Endothelial cell (in vitro differentiated cells): ENCODE data around the gene CELSR3. TPM values are rescaled to one million over a fixed set of nuclear protein-coding genes. Genes with fewer than 3 reads are reported as not detected.
A peak's percentile ranks its signal among the peaks of the same experiment; 100 is the strongest.

Experiments used
- DNase-seq: peaks from one replicate; pipeline ENCODE4 v3.0.0; 2021; ENCODE audit warnings: low spot score
- H3K27ac Mint-ChIP-seq: one replicate; pipeline ENCODE4 v1.8.0; 2021; ENCODE audit warnings: mixed read lengths, inconsistent platforms; ENCODE audit not compliant: unreplicated experiment
- H3K27me3 Mint-ChIP-seq: one replicate; pipeline ENCODE4 v1.8.0; 2021; ENCODE audit warnings: mild to moderate bottlenecking, moderate library complexity, mixed read lengths, inconsistent platforms; ENCODE audit not compliant: unreplicated experiment
- H3K36me3 Mint-ChIP-seq: one replicate; pipeline ENCODE4 v1.8.0; 2021; ENCODE audit warnings: mild to moderate bottlenecking, low read depth, mixed read lengths, inconsistent platforms; ENCODE audit not compliant: unreplicated experiment
- H3K4me1 Mint-ChIP-seq: one replicate; pipeline ENCODE4 v1.8.0; 2021; ENCODE audit warnings: mild to moderate bottlenecking, mixed read lengths, inconsistent platforms; ENCODE audit not compliant: unreplicated experiment
- H3K4me3 Mint-ChIP-seq: one replicate; pipeline ENCODE4 v1.8.0; 2021; ENCODE audit warnings: mild to moderate bottlenecking, mixed read lengths, inconsistent platforms; ENCODE audit not compliant: unreplicated experiment
- H3K9me3 Mint-ChIP-seq: one replicate; pipeline ENCODE4 v1.8.0; 2021; ENCODE audit warnings: mixed read lengths, inconsistent platforms; ENCODE audit not compliant: unreplicated experiment
- total RNA-seq: library from RNA; stranded (reverse); fragmentation: NEBNext Ultra II Directional; extraction: Animal tissue kit (Norgen Biotek cat#: 25700); gene quantifications from one replicate; pipeline ENCODE4 v1.2.1, GENCODE V29; 2021; ENCODE audit not compliant: unreplicated experiment
- TF ChIP-seq, protein P1 (sequence below): fragments of 200-600 bp; sonication (generic); IDR thresholded peaks from one replicate; pipeline ENCODE4 v1.5.0; 2021; ENCODE audit warnings: antibody characterized with exemption; ENCODE audit not compliant: unreplicated experiment

The CELSR3 gene
- total RNA-seq, 1 donor from 2014 or later, result 7.6 TPM

DNA sequence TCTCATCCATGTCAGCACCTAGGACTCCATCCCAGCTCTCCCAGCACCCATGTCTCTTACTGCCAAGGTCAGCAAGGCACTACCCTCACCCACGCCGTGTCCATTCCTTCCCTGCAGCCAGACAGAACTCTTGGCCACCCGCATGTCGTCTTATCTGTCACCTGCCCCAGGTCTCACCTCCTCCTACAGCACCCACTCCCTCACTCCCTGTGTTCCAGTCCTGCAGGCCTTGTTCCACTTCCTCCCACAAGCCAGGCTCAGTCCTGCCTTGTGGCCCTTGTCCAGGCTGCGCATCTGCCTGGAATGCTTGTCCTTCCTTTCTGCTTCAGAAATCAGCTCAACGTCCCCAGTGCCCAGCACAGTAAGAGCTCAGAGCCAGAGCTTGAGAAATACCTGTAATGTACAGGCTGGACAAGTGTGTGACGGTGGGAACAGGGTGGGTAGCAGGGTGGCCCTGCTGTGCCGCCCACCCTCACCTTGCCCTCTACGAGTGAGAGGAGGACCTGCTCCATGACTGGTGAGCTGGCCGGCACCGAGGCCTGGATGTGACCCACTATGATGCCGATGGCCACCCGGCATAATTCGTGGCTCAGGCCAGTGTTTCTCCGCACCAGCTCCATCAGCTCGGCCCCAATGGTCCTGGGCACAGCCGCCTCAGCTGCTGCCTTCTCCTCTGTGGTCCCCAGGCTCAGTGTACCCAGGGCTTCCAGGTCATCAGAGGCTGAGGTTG lies 18.3 kb upstream of the CELSR3 start:
- peaks cover 28% of the 10 kb centered on the region for H3K4me1 Mint-ChIP-seq
- H3K27me3 Mint-ChIP-seq, result peaks cover 14% of the 10 kb centered on the region
- peak overlapping the region; percentile 50 for H3K27ac Mint-ChIP-seq
- peak overlapping the region; percentile 76 for H3K4me3 Mint-ChIP-seq
- H3K36me3 Mint-ChIP-seq, result peaks cover 44% of the 10 kb centered on the region
- DNase-seq, result no peak
- TF ChIP-seq, protein P1, sequence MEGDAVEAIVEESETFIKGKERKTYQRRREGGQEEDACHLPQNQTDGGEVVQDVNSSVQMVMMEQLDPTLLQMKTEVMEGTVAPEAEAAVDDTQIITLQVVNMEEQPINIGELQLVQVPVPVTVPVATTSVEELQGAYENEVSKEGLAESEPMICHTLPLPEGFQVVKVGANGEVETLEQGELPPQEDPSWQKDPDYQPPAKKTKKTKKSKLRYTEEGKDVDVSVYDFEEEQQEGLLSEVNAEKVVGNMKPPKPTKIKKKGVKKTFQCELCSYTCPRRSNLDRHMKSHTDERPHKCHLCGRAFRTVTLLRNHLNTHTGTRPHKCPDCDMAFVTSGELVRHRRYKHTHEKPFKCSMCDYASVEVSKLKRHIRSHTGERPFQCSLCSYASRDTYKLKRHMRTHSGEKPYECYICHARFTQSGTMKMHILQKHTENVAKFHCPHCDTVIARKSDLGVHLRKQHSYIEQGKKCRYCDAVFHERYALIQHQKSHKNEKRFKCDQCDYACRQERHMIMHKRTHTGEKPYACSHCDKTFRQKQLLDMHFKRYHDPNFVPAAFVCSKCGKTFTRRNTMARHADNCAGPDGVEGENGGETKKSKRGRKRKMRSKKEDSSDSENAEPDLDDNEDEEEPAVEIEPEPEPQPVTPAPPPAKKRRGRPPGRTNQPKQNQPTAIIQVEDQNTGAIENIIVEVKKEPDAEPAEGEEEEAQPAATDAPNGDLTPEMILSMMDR, result no peak
- no peaks in the 10 kb centered on the region for H3K9me3 Mint-ChIP-seq

DNA sequence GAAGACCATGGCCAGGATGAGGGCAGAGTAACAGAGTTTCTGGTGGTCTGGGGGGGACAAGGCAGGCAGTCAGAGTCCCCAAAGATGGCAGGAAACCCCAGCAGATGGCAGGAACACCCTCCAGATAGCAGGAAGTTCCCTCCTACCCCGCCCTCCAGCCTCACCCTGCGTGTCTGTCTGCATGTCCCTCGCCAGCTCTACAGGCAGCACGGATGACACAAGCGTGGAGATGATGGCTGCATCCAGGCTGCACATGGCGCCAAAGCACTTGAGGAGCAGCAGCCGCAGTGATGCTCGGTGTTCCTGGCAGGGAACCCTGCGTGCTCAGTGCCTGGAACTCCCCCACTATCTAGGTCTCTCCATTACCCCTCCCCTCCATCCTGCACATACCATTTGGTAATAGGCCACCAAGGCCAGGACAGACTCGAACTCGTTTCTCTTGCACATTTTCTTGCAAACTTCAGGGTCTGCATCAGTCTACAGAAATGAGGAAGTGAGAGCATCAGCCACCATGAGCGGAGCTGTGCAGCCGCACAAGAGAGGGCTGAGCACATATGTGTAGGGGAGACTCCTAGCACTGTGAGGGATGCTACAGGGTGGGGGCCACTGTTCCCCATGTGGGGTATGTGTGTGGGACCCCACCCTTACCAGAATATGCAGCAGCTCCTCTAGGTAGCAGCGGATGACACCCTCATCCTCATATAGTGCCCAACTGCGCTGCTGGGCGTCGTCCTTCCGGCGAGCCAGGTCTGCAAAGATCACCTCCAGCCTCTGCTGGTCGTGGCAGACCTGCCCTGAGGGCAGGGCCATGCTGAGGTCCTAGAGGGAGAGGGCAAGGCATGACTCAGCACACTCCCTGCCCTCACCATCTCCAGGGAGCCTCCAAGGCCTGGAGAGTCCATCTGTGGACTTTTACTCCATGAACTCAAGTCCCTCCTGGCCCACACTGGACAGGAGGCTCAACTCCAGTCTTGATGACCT lies 17.0 kb upstream of the CELSR3 start:
- Mint-ChIP-seq H3K27ac (no peak overlapping the region), H3K4me3 (peak overlapping the region; percentile 62), H3K27me3 (peaks cover 12% of the 10 kb centered on the region), H3K9me3 (no peaks in the 10 kb centered on the region), H3K4me1 (peaks cover 24% of the 10 kb centered on the region), H3K36me3 (peaks cover 51% of the 10 kb centered on the region)
- no peak for DNase-seq
- TF ChIP-seq, protein P1, result no peak

DNA sequence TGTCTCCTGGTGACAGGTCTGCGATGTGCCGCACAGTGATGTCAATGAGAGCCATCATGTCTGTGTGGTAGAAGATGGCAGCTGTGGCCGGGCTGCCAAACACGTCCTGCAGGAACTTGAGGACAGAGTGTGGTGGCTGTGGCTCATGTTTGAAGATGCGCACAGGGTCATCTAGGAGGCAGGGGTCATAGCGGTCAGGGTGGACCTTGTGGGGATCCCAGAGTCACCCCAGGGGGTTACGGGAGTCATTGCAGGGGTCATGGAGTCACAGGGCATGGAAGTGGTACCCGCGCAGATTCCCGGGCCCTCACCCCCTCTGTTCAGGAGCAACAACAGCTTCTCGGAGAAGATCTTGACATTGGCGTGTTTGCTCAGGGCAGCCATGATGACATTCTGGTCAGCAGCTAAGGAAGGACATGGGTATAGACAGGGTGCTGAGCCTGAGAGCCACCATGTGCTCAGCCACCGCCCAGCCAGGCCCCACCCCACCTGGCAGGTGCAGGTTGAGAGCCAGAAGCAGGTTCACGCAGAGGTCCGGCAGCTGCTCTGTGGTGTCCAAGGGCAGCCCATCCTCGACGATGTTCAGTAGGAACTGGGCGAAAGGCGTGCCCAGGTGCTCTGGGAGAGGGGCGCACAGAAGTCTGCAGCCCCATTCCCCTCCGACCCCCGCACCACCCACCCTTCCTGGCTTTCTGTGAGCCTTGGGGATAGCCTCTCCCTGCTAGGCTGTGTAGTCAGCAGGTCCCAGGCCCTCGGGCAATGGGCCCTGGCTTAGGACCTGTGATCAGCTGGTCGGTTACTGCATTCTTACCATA lies 16.1 kb upstream of the CELSR3 start:
- Mint-ChIP-seq H3K9me3 (no peaks in the 10 kb centered on the region), H3K27me3 (peaks cover 11% of the 10 kb centered on the region), H3K36me3 (peaks cover 51% of the 10 kb centered on the region), H3K27ac (no peak overlapping the region), H3K4me1 (peaks cover 17% of the 10 kb centered on the region), H3K4me3 (peak overlapping the region; percentile 15)
- TF ChIP-seq, protein P1, result no peak
- no peak for DNase-seq

DNA sequence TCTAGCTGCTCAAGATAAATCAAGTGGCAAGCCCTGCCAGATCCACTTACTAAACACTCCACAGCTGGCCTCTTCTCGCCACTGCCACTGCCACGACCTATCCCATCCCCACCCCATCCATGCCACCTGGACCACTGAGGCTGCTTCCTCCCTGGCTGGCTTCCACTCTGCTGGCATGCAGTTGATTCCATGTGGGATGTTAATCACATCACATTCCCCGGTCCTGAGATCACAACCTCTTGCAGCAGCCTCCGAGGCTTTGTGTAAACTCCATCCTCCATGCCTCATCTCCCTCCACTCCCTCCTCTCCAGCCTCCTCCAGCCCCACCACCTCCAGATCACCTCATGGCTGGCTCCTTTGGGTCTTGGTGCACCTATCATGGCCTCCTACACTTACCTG lies 15.4 kb upstream of the CELSR3 start:
- peaks cover 11% of the 10 kb centered on the region for H3K27me3 Mint-ChIP-seq
- no peak for DNase-seq
- H3K27ac Mint-ChIP-seq, result no peak overlapping the region
- no peaks in the 10 kb centered on the region for H3K9me3 Mint-ChIP-seq
- TF ChIP-seq, protein P1, result no peak
- peak overlapping the region; percentile 15 for H3K4me3 Mint-ChIP-seq
- H3K36me3 Mint-ChIP-seq, result peaks cover 53% of the 10 kb centered on the region
- H3K4me1 Mint-ChIP-seq, result peaks cover 10% of the 10 kb centered on the region
